CD4-positive, CD25-positive, alpha-beta regulatory T cell (primary cell): ENCODE results near the gene RIPK1. TPM values are rescaled to one million over a fixed set of nuclear protein-coding genes. Genes with fewer than 3 reads are reported as not detected.
A peak's percentile ranks its signal among the peaks of the same experiment; 100 is the strongest.
"Not testable (repeated sequence)": the region's sequence is repeated elsewhere in the genome, so short reads cannot be mapped to it uniquely, and the experiment has no call there.

Experiments
- ATAC-seq, 2 donors: fragments of 150-1000 bp; cut with Tn5 transposase; one replicate each; pipeline ENCODE4 v1.10.0; 2021; ENCODE audit warnings: low read depth in 2 of 2, moderate number of reproducible peaks in 2 of 2, moderate library complexity in 1 of 2
- DNase-seq, 3 donors: peaks; one replicate each; pipeline versions ENCODE4 v3.0.0 to v3.0.0-alpha.2; 2012 to 2022; ENCODE audit warnings: mixed read lengths in 1 of 3
- H3K27ac ChIP-seq: one replicate; pipeline ENCODE4 v1.7.0; 2013; ENCODE audit warnings: mild to moderate bottlenecking, low read length; ENCODE audit not compliant: insufficient read depth, poor library complexity, severe bottlenecking
- H3K27me3 ChIP-seq: one replicate; pipeline ENCODE4 v1.7.0; 2013; ENCODE audit warnings: low read length; ENCODE audit not compliant: control insufficient read depth, insufficient read depth
- H3K36me3 ChIP-seq: one replicate; pipeline ENCODE4 v1.7.0; 2013; ENCODE audit warnings: mild to moderate bottlenecking, low read length, moderate library complexity; ENCODE audit not compliant: control insufficient read depth, insufficient read depth
- H3K4me1 ChIP-seq: 2 replicates; pipeline ENCODE4 v1.7.0; 2013; ENCODE audit warnings: mild to moderate bottlenecking, low read length; ENCODE audit not compliant: insufficient read depth, control insufficient read depth, poor library complexity, severe bottlenecking
- H3K4me3 ChIP-seq: one replicate; pipeline ENCODE4 v1.7.0; 2013; ENCODE audit warnings: low read depth, mild to moderate bottlenecking, low read length, moderate library complexity
- H3K9me3 ChIP-seq, 2 experiments: 1 replicate in 1 of 2; 2 replicates in 1 of 2; pipeline ENCODE4 v1.7.0; 2013; ENCODE audit warnings: low read length in 2 of 2, mild to moderate bottlenecking in 1 of 2, moderate library complexity in 1 of 2; ENCODE audit not compliant: control insufficient read depth in 2 of 2
- H3K27ac Mint-ChIP-seq, 3 donors: one replicate each; pipeline ENCODE4 v1.8.0; 2020 to 2022; ENCODE audit warnings: mild to moderate bottlenecking in 3 of 3, mixed read lengths in 3 of 3, moderate library complexity in 2 of 3
- H3K27me3 Mint-ChIP-seq: one replicate; pipeline ENCODE4 v1.8.0; 2022; ENCODE audit warnings: mild to moderate bottlenecking, mixed read lengths
- H3K36me3 Mint-ChIP-seq: one replicate; pipeline ENCODE4 v1.8.0; 2020; ENCODE audit warnings: mixed read lengths
- H3K4me1 Mint-ChIP-seq, 4 donors: one replicate each; pipeline ENCODE4 v1.8.0; 2020 to 2022; ENCODE audit warnings: mixed read lengths in 4 of 4, mild to moderate bottlenecking in 1 of 4
- H3K4me3 Mint-ChIP-seq, 4 donors: one replicate each; pipeline ENCODE4 v1.8.0; 2020 to 2022; ENCODE audit warnings: mild to moderate bottlenecking in 4 of 4, mixed read lengths in 4 of 4, moderate library complexity in 3 of 4
- H3K9me3 Mint-ChIP-seq, 7 donors: one replicate each; pipeline ENCODE4 v1.8.0; 2020 to 2022; ENCODE audit warnings: mixed read lengths in 7 of 7, mild to moderate bottlenecking in 3 of 7, moderate library complexity in 2 of 7
- polyA plus RNA-seq, 4 donors: library from polyadenylated mRNA; unstranded; fragments of 300-500 nt; fragmentation: Illumina TruSeq; gene quantifications; one replicate each; pipeline ENCODE4 v1.2.3, GENCODE V29; 2021
- total RNA-seq: library from RNA; stranded (reverse); gene quantifications from one replicate; pipeline ENCODE4 v1.2.3, GENCODE V29; 2022

RIPK1 gene
- total and polyA plus RNA-seq, 5 donors from 2014 or later, result 19.4 to 27.1 (median 21.4) TPM

DNA sequence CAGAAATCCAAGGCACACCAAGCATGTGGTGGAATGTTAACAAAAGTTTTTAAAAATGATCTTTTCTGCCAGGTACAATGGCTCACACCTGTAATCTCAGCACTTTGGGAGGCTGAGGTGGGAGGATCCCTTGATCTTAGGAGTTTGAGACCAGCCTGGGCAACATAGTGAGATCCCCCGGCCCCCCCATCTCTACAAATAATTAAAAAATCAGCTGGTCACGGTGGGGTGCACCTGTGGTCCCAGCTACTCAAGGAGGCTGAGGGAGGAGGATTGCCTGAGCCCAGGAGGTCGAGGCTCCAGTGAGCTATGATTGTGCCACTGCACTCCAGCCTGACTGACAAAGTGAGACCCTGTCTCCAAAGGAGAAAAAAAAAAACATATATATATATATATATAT, 8.0 kb downstream of the RIPK1 start:
- no peaks in the 10 kb centered on the region for H3K27me3 ChIP-seq
- H3K27ac Mint-ChIP-seq, result peak overlapping the region in 1 of 3 donors; percentile 68
- ATAC-seq (no peak), DNase-seq (no peak)
- H3K4me1 ChIP-seq, result peaks cover 23% of the 10 kb centered on the region
- H3K36me3 ChIP-seq, result peaks cover 65% of the 10 kb centered on the region
- peak overlapping the region in 1 of 4 donors; percentile 63 for H3K4me3 Mint-ChIP-seq
- H3K9me3 Mint-ChIP-seq, result no peaks in the 10 kb centered on the region
- no peaks in the 10 kb centered on the region for H3K9me3 ChIP-seq
- peak overlapping the region; percentile 60 for H3K4me3 ChIP-seq
- peaks cover 24 to 57% (median 37%) of the 10 kb centered on the region in 4 donors for H3K4me1 Mint-ChIP-seq
- no peaks in the 10 kb centered on the region for H3K27me3 Mint-ChIP-seq
- H3K36me3 Mint-ChIP-seq, result peaks cover 56% of the 10 kb centered on the region
- peak overlapping the region; percentile 8 for H3K27ac ChIP-seq

DNA sequence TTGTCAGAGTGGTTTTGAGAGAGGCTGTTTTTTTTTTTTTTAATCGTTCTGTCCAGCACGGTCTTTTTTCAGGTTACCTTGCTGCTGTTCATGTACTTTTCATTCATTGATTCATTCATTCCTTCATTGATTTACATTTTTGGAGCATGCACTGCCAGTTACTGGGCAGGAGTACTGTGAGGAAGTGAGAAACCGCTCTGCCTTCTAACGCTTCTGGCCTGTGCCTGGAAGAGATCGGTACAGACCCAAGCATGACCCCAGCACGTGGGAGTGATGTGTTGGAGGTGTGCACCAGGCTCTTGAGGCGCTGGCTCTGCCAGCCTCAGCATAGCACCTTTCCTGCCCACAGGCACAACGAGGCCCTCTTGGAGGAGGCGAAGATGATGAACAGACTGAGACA, 9.1 kb downstream of the RIPK1 start:
- H3K9me3 Mint-ChIP-seq, result no peaks in the 10 kb centered on the region
- Histone ChIP-seq H3K36me3 (peaks cover 68% of the 10 kb centered on the region), H3K4me3 (no peak overlapping the region), H3K4me1 (peaks cover 18% of the 10 kb centered on the region), H3K27me3 (no peaks in the 10 kb centered on the region), H3K9me3 (no peaks in the 10 kb centered on the region), H3K27ac (no peak overlapping the region)
- ATAC-seq (no peak), DNase-seq (no peak)
- peaks cover 18 to 50% (median 33%) of the 10 kb centered on the region in 4 donors for H3K4me1 Mint-ChIP-seq
- peaks cover 58% of the 10 kb centered on the region for H3K36me3 Mint-ChIP-seq
- H3K27ac Mint-ChIP-seq, result peak overlapping the region in 2 of 3 donors; percentile 32 to 62
- no peaks in the 10 kb centered on the region for H3K27me3 Mint-ChIP-seq
- no peak overlapping the region for H3K4me3 Mint-ChIP-seq

DNA sequence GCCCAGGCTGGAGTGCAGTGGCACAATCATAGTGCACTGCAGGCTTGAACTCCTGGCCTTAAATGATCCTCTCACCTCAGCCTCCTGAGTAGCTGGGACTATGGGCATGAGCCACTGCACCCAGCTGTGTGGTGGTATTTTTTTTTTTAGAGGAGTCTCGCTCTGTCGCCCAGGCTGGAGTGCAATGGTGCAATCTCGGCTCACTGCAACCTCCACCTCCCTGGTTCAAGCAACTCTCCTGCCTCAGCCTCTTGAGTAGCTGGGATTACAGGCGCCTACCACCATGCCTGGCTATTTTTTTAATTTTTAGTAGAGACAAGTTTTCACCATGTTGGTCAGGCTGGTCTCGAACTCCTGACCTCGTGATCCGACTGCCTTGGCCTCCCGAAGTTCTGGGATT, 10.7 kb downstream of the RIPK1 start:
- not testable (repeated sequence) for H3K27me3 ChIP-seq, ATAC-seq, H3K4me3 ChIP-seq, DNase-seq, H3K27ac ChIP-seq, H3K9me3 Mint-ChIP-seq, H3K27ac Mint-ChIP-seq, H3K9me3 ChIP-seq, H3K4me3 Mint-ChIP-seq, H3K27me3 Mint-ChIP-seq
- peaks cover 18% of the 10 kb centered on the region for H3K4me1 ChIP-seq
- H3K36me3 ChIP-seq, result peaks cover 74% of the 10 kb centered on the region
- Mint-ChIP-seq H3K4me1 (peaks cover 17 to 37% (median 27%) of the 10 kb centered on the region in 4 donors), H3K36me3 (peaks cover 65% of the 10 kb centered on the region)

DNA sequence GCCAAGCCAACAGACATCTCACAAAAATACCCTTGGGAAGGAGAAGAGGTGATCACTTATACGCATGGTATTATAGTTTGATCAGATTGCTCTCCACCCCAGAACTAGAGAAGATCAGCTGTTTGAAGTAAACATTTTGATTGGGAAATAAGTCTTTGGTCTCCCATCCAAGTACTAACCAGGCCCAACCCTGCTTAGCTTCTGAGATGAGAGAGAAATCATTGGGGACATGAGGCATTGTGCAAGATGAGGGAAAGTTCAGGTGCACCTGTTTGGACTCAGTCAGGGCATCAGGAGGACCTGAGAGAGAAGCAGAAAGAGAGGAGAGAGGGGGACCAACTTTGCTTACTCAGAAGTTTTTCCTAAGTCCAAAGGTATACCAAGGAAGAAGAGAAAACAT, 11.4 kb downstream of the RIPK1 start:
- no peak for ATAC-seq
- no peak for DNase-seq
- Histone ChIP-seq H3K4me3 (no peak overlapping the region), H3K27ac (no peak overlapping the region), H3K9me3 (no peaks in the 10 kb centered on the region), H3K27me3 (no peaks in the 10 kb centered on the region), H3K4me1 (peaks cover 17% of the 10 kb centered on the region), H3K36me3 (peaks cover 78% of the 10 kb centered on the region)
- no peaks in the 10 kb centered on the region for H3K27me3 Mint-ChIP-seq
- no peak overlapping the region for H3K4me3 Mint-ChIP-seq
- H3K9me3 Mint-ChIP-seq, result no peaks in the 10 kb centered on the region
- H3K36me3 Mint-ChIP-seq, result peaks cover 67% of the 10 kb centered on the region
- peaks cover 16 to 32% (median 24%) of the 10 kb centered on the region in 4 donors for H3K4me1 Mint-ChIP-seq
- no peak overlapping the region for H3K27ac Mint-ChIP-seq

DNA sequence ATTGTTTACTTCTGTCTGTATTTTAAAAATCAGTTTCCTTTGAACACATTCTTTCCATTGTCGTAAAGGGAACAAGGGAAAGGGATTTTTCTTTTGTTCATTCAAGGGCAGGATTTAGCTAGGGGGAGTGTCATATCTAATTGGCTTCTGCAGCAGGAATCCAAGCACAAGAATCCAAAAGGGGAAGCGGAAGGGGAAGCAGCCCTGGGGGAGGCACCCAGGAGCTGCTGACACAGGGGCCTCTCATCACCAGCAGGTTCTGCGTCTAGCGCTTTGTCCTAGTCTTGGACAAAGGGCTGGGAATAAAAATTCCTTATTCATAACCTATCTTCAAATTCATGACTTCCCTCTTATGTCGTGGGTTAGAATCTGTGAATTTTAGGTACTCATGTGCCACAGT, 13.7 kb downstream of the RIPK1 start:
- DNase-seq, result no peak
- no peaks in the 10 kb centered on the region for H3K27me3 ChIP-seq
- Mint-ChIP-seq H3K27me3 (no peaks in the 10 kb centered on the region), H3K4me3 (no peak overlapping the region), H3K4me1 (peaks cover 9 to 14% (median 12%) of the 10 kb centered on the region in 4 donors), H3K9me3 (no peaks in the 10 kb centered on the region), H3K36me3 (peaks cover 79% of the 10 kb centered on the region), H3K27ac (no peak overlapping the region)
- H3K4me1 ChIP-seq, result no peaks in the 10 kb centered on the region
- no peak overlapping the region for H3K27ac ChIP-seq
- no peak overlapping the region for H3K4me3 ChIP-seq
- ATAC-seq, result no peak
- no peaks in the 10 kb centered on the region for H3K9me3 ChIP-seq
- peaks cover 97% of the 10 kb centered on the region for H3K36me3 ChIP-seq

DNA sequence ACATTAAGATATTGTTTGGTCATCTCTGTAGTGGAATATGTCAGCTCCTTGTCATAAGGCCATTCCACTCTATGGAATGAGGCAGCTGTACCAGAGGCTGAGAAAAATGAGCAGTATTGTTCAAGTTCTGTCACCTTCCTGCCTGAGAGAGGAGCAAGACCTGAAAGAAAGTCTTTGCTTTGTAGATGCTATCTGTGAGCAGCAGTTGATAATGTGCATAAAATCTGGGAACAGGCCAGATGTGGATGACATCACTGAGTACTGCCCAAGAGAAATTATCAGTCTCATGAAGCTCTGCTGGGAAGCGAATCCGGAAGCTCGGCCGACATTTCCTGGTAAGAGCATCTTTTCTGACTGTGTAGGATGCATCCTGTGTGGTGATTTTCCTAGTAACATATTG, 16.8 kb downstream of the RIPK1 start:
- peaks cover 91% of the 10 kb centered on the region for H3K36me3 ChIP-seq
- DNase-seq (no peak), ATAC-seq (no peak)
- Mint-ChIP-seq H3K27ac (no peak overlapping the region), H3K4me3 (no peak overlapping the region), H3K36me3 (peaks cover 73% of the 10 kb centered on the region), H3K4me1 (peaks cover 5 to 14% (median 8%) of the 10 kb centered on the region in 4 donors), H3K9me3 (no peaks in the 10 kb centered on the region), H3K27me3 (no peaks in the 10 kb centered on the region)
- no peaks in the 10 kb centered on the region for H3K27me3 ChIP-seq
- no peak overlapping the region for H3K4me3 ChIP-seq
- no peak overlapping the region for H3K27ac ChIP-seq
- no peaks in the 10 kb centered on the region for H3K4me1 ChIP-seq
- no peaks in the 10 kb centered on the region for H3K9me3 ChIP-seq

DNA sequence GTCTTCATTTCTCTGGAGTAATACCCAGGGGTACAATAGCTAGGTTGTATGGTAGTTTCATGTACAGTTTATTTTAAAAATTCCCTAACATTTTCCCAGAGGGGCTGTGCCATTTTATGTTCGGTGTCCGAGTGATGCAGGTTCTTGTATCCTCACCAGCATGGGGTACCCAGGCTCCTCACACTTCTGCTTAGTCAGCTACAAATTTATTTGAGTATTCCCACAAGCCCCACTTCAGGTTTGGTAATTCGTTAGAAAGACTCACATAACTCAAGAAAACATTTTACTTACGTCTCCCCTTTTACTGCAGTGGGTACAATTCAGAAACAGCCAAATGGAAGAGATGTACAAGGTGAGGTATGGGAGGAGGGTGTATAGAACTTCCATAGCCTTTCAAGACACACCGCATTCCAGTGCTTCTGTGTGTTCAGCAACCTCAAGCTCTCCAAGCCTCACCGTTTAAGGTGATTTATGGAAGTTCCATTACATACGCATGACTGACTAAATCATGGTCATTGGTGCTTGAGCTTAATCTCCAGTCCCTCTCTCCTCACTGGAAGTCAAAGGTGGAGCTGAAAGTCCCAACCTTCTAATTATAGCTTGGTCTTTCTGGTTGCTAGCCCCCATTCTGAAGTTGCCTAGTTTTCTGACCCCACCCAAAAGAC, 18.1 kb downstream of the RIPK1 start:
- no peaks in the 10 kb centered on the region for H3K9me3 ChIP-seq
- DNase-seq (no peak), ATAC-seq (no peak)
- peaks cover 5 to 14% (median 8%) of the 10 kb centered on the region in 4 donors for H3K4me1 Mint-ChIP-seq
- H3K36me3 ChIP-seq, result peaks cover 83% of the 10 kb centered on the region
- H3K27me3 ChIP-seq, result no peaks in the 10 kb centered on the region
- no peaks in the 10 kb centered on the region for H3K9me3 Mint-ChIP-seq
- no peaks in the 10 kb centered on the region for H3K27me3 Mint-ChIP-seq
- no peak overlapping the region for H3K27ac ChIP-seq
- H3K4me1 ChIP-seq, result no peaks in the 10 kb centered on the region
- H3K36me3 Mint-ChIP-seq, result peaks cover 67% of the 10 kb centered on the region
- H3K4me3 ChIP-seq, result no peak overlapping the region
- no peak overlapping the region for H3K4me3 Mint-ChIP-seq
- peak overlapping the region in 1 of 3 donors; percentile 76 for H3K27ac Mint-ChIP-seq

DNA sequence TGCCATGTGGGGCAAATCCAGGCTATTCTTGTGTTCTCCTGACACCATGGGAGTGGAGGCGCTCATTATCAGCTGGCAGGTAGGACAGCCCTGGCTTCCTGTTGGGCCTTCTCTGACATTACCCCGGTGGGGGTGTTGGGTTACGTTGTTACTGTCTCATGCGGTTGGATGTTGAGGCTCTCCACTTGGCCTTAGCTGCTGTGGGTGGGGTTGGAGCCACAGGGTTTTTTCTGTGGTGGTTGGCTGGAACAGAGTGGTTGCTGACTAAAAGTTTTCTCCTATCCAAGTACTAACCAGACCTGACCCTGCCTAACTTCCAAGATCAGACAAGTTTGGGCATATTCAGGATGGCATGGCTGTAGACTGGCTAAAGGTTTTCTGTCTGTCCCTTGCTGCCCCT, 20.2 kb downstream of the RIPK1 start:
- no peaks in the 10 kb centered on the region for H3K9me3 ChIP-seq
- Mint-ChIP-seq H3K4me3 (no peak overlapping the region), H3K4me1 (peaks cover 5 to 14% (median 7%) of the 10 kb centered on the region in 4 donors), H3K36me3 (peaks cover 55% of the 10 kb centered on the region), H3K27ac (no peak overlapping the region), H3K27me3 (no peaks in the 10 kb centered on the region), H3K9me3 (no peaks in the 10 kb centered on the region)
- H3K4me1 ChIP-seq, result no peaks in the 10 kb centered on the region
- no peak for DNase-seq
- no peak overlapping the region for H3K4me3 ChIP-seq
- H3K36me3 ChIP-seq, result peaks cover 65% of the 10 kb centered on the region
- no peaks in the 10 kb centered on the region for H3K27me3 ChIP-seq
- no peak overlapping the region for H3K27ac ChIP-seq
- no peak for ATAC-seq
